Measurements from ENCODE around the gene KLF16.

The KLF16 gene

GRCh38 chr19:1818549-1819195, 44.7 kb downstream of the KLF16 start:
- no peak for DNase-seq

- no peak for DNase-seq
Measured at GRCh38 chr19:1817553-1818179, 45.7 kb downstream of the KLF16 start.

- DNase-seq, result no peak
Measured at GRCh38 chr19:1816530-1817298, 46.7 kb downstream of the KLF16 start.

GRCh38 chr19:1815605-1816529, 47.5 kb downstream of the KLF16 start:
- DNase-seq, result no peak

- DNase-seq, result no peak
Measured at GRCh38 chr19:1814833-1815604, 48.4 kb downstream of the KLF16 start.

- no peak for DNase-seq
Measured at GRCh38 chr19:1814391-1814790, 49.0 kb downstream of the KLF16 start.

- no peak for DNase-seq
Measured at GRCh38 chr19:1813192-1814182, 49.9 kb downstream of the KLF16 start.

GRCh38 chr19:1812426-1813191, 50.8 kb downstream of the KLF16 start:
- peak; percentile 96 for DNase-seq

GRCh38 chr19:1811942-1812425, 51.4 kb downstream of the KLF16 start, which contains the start of gene ATP8B3:
Gene ATP8B3, minus strand, starts transcription at chr19:1812276. Its CDS starts 540 bp downstream, at chr19:1811736.
- no peak for DNase-seq

GRCh38 chr19:1811472-1811894, 51.9 kb downstream of the KLF16 start:
- peak; percentile 37 for DNase-seq

- no peak for DNase-seq
Measured at GRCh38 chr19:1810439-1811160, 52.8 kb downstream of the KLF16 start.

- no peak for DNase-seq
Measured at GRCh38 chr19:1809678-1810077, 53.7 kb downstream of the KLF16 start.

GRCh38 chr19:1808395-1808731, 55.0 kb downstream of the KLF16 start:
- DNase-seq, result no peak

GRCh38 chr19:1807695-1808394, 55.5 kb downstream of the KLF16 start:
- DNase-seq, result no peak

- DNase-seq, result no peak
Measured at GRCh38 chr19:1807030-1807694, 56.2 kb downstream of the KLF16 start.

- no peak for DNase-seq
Measured at GRCh38 chr19:1806184-1807029, 57.0 kb downstream of the KLF16 start.

Data from eye (tissue), 1 donor.